Chondrocyte (in vitro differentiated cells): ENCODE measurements around the gene SEMA6B. TPM values are rescaled to one million over a fixed set of nuclear protein-coding genes. Genes with fewer than 3 reads are reported as not detected.
"Not testable (repeated sequence)": the region's sequence is repeated elsewhere in the genome, so short reads cannot be mapped to it uniquely, and the experiment has no call there.

Source experiments
- DNase-seq: peaks from one replicate; pipeline ENCODE4 v3.0.0; 2021; ENCODE audit warnings: mixed read lengths, low spot score
- H3K27ac Mint-ChIP-seq: one replicate; pipeline ENCODE4 v1.8.0; 2021; ENCODE audit warnings: mild to moderate bottlenecking, moderate library complexity, mixed read lengths; ENCODE audit not compliant: unreplicated experiment
- H3K27me3 Mint-ChIP-seq: 2 replicates; pipeline ENCODE4 v1.8.0; 2021; ENCODE audit warnings: low read depth, mixed read lengths
- H3K36me3 Mint-ChIP-seq: 2 replicates; pipeline ENCODE4 v1.8.0; 2021; ENCODE audit warnings: low read depth, mixed read lengths
- H3K4me1 Mint-ChIP-seq: 2 replicates; pipeline ENCODE4 v1.8.0; 2021; ENCODE audit warnings: low read depth, mild to moderate bottlenecking, mixed read lengths
- H3K4me3 Mint-ChIP-seq: one replicate; pipeline ENCODE4 v1.8.0; 2021; ENCODE audit warnings: mild to moderate bottlenecking, moderate library complexity, mixed read lengths; ENCODE audit not compliant: unreplicated experiment
- H3K9me3 Mint-ChIP-seq: 2 replicates; pipeline ENCODE4 v1.8.0; 2021; ENCODE audit warnings: low read depth, mixed read lengths
- total RNA-seq: library from RNA; stranded (reverse); gene quantifications from 3 replicates; pipeline ENCODE4 v1.2.1, GENCODE V29; 2021
- TF ChIP-seq, protein P1 (sequence below): fragments of 200-600 bp; sonication (generic); IDR thresholded peaks from 2 replicates; pipeline ENCODE4 v1.5.0; 2021; ENCODE audit warnings: antibody characterized with exemption, mild to moderate bottlenecking, moderate library complexity

The SEMA6B gene
- total RNA-seq, 1 donor from 2014 or later, result 4.2 TPM

DNA sequence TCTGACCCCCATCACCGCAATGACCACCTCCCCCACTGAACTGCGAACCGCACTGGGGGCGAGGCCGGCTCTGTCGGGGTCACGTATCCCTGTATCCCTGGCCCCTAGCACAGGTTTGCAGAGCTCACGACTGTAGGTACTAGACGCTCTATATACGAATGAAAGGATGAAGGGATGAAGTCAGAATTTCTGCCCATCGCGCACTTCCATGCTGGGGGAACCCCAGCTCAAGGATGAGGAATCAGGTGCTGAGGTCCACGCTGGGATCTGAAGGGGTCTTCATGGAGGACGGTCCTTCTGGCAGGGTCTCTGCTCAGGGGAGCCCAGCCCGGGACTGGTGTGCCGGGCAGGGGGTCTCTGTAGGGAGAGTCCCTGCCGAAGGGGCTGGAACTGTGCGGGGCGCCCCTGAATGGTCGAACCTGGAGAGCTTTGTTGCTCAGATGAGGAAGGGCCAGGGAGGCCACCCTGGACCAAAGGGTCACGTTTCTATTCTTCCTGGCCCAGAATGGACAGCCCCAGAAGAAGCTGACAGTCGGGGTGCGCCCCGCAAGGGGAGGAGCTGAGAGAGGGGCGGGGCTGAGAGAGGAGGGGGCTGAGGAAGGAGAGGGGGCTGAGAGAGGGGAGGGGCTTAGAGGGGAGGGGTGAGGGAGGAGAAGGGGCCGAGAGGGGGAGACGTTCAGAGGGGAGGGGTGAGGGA lies 37.9 kb upstream of the SEMA6B start:
- Mint-ChIP-seq H3K9me3 (no peaks in the 10 kb centered on the region), H3K4me3 (no peak overlapping the region), H3K27me3 (peaks cover 33% of the 10 kb centered on the region), H3K4me1 (peaks cover 8% of the 10 kb centered on the region), H3K27ac (no peak overlapping the region), H3K36me3 (no peaks in the 10 kb centered on the region)
- no peak for DNase-seq
- TF ChIP-seq, protein P1, sequence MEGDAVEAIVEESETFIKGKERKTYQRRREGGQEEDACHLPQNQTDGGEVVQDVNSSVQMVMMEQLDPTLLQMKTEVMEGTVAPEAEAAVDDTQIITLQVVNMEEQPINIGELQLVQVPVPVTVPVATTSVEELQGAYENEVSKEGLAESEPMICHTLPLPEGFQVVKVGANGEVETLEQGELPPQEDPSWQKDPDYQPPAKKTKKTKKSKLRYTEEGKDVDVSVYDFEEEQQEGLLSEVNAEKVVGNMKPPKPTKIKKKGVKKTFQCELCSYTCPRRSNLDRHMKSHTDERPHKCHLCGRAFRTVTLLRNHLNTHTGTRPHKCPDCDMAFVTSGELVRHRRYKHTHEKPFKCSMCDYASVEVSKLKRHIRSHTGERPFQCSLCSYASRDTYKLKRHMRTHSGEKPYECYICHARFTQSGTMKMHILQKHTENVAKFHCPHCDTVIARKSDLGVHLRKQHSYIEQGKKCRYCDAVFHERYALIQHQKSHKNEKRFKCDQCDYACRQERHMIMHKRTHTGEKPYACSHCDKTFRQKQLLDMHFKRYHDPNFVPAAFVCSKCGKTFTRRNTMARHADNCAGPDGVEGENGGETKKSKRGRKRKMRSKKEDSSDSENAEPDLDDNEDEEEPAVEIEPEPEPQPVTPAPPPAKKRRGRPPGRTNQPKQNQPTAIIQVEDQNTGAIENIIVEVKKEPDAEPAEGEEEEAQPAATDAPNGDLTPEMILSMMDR, result no peak

DNA sequence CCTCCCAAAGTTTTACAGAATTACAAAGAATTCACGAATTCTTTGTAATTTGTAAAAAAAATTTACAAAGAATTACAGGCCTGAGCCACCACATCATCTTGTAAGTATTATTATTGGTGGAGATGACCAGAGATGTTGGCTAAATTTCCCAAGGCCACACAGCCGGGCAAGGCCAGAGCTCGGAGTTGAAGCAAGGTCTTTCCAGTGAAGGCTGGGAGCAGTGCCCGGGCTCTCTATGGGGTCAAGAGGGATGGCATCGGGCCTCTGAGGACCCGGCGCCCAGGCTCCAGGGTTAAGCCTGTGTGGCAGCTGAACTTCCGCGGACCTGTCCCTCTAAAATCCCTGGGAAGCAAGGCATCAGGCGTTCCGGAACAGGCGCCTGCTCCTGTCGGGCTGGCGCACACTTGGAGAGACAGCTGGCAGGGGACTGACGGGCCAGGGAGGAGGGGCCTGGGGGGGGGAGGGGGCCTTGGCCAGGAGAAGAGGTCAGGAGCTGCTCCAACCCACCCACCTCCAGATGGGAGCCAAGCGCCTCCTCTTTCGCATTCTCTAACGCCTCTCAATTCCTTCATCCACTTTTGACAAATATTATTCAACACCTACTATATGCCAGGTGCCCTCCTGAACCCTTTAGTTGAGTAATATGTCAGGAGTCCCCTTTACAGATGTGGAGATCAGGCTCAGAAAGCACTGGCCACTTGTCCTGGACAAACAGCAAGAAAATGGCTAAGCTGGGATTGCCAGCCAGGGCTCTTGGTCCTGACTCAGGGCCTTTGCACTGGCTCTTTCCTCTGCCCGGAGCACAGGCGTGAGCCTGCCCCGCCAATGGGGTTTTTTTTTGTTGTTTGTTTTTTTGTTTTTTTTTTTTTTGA lies 36.8 kb upstream of the SEMA6B start:
- Mint-ChIP-seq H3K27ac (no peak overlapping the region), H3K4me1 (peaks cover 8% of the 10 kb centered on the region), H3K4me3 (no peak overlapping the region), H3K27me3 (peaks cover 33% of the 10 kb centered on the region), H3K36me3 (no peaks in the 10 kb centered on the region), H3K9me3 (no peaks in the 10 kb centered on the region)
- TF ChIP-seq, protein P1, result no peak
- no peak for DNase-seq

DNA sequence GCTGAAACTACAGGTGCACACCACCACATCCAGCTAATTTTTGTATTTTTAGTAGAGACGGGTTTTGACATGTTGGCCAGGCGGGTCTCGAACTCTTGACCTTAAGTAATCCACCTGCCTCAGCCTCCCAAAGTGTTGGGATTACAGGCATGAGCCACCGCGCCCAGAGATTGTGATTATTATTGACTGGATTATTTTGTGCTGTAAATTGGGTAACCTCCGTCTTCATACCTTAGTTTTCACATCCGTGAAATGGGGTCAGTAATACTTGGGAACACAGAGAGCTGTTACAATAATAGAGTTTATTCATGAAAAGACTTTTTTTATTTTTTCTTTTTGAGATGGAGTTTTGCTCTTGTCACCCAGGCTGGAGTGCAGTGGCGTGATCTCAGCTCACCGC lies 35.7 kb upstream of the SEMA6B start:
- peaks cover 31% of the 10 kb centered on the region for H3K27me3 Mint-ChIP-seq
- H3K4me3 Mint-ChIP-seq, DNase-seq, H3K27ac Mint-ChIP-seq, H3K9me3 Mint-ChIP-seq, H3K4me1 Mint-ChIP-seq, H3K36me3 Mint-ChIP-seq: not testable (repeated sequence)

DNA sequence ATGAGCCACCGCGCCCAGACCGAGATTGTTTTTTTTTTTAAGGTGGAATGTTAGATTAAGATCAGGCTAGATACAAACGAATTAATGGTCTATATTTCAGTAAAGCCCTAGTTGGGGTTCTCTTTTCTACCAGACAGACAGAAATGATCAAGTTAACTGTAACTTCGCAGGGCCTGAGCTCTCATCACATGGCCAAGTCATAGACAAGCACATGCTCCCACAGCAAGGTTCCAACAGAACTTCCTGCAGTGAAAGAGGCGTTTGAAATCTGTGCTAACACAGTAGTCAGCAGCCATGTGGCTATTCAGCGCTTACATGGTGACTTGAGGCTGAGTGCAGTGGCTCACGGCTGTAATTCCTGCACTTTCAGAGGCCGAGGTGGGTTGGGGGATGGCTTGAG lies 34.7 kb upstream of the SEMA6B start:
- peaks cover 8% of the 10 kb centered on the region for H3K4me1 Mint-ChIP-seq
- H3K27ac Mint-ChIP-seq, result no peak overlapping the region
- TF ChIP-seq, protein P1, result no peak
- no peaks in the 10 kb centered on the region for H3K9me3 Mint-ChIP-seq
- no peak for DNase-seq
- no peaks in the 10 kb centered on the region for H3K36me3 Mint-ChIP-seq
- H3K4me3 Mint-ChIP-seq, result no peak overlapping the region
- peaks cover 31% of the 10 kb centered on the region for H3K27me3 Mint-ChIP-seq

DNA sequence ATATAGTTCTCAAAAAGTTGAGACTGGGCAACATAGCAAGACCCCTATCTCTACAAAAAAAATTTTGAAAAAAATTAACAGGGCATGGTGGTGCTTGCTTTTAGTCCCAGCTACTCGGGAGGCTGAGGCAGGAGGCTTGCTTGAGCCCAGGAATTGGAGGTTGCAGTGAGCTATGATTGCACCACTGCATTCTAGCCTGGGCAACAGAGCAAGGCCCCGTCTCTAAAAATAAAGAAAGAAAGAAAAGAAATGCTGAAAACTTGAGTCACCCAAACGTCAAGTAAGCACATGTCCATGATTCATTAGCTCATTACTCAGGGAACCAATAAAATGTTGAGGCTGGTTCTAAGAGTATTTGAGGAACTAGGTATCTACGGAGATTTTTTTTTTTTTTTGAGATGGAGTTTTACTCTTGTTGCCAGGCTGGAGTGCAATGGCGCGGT lies 33.9 kb upstream of the SEMA6B start:
- TF ChIP-seq, protein P1, result no peak
- DNase-seq, result no peak
- Mint-ChIP-seq H3K9me3 (no peaks in the 10 kb centered on the region), H3K27ac (no peak overlapping the region), H3K27me3 (peaks cover 26% of the 10 kb centered on the region), H3K4me3 (no peak overlapping the region), H3K36me3 (no peaks in the 10 kb centered on the region), H3K4me1 (peaks cover 8% of the 10 kb centered on the region)
